ENCODE measurements around the gene OTOG.

DNA sequence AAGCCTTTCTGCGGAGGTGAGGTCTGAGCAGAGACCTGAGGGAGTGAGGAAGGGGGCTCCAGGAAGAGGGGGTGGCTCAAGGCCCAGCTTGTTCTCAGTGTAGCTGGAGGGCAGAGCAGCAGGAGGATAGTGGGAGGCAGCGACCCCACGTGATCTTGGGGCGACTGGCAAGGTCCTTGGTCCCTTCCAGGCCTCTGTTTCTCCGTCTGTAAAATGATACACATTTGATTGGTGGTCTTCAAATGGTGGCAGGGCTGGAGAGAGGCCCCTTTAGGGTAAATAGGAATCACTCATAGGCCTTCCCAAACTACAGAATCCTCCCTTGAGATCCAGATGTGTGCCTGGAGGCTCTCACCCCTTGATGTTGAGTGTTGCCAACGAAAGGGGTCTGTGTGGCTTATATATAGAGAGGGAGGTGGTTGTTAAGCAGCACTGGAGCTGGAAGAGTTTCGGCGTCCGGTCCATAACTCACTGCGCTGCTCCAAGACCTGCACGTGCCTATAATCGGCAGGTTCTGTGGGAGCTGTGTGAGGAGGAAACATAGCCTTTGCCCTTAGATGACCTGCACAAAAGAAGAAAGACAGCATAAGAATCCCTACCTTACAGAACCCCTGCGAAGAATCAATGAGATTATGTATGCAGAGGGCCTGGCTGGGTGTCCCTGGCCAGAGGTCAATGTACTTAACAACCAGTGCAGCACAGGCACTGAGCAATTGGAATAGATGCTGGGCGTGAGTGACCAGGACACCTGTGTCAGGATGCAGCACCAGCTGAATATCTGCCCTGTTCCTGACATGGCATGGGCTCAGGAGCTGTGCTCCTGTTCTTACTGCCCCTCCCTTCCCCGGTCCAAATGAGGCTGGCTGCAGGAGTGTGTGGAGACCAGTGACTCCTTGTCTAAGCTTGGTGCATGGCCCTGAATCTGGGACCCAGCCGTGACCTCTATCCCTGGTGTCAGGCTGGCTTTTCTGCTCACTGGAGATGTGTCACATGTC lies 28.7 kb downstream of the OTOG start:
- TF ChIP-seq, protein P1, sequence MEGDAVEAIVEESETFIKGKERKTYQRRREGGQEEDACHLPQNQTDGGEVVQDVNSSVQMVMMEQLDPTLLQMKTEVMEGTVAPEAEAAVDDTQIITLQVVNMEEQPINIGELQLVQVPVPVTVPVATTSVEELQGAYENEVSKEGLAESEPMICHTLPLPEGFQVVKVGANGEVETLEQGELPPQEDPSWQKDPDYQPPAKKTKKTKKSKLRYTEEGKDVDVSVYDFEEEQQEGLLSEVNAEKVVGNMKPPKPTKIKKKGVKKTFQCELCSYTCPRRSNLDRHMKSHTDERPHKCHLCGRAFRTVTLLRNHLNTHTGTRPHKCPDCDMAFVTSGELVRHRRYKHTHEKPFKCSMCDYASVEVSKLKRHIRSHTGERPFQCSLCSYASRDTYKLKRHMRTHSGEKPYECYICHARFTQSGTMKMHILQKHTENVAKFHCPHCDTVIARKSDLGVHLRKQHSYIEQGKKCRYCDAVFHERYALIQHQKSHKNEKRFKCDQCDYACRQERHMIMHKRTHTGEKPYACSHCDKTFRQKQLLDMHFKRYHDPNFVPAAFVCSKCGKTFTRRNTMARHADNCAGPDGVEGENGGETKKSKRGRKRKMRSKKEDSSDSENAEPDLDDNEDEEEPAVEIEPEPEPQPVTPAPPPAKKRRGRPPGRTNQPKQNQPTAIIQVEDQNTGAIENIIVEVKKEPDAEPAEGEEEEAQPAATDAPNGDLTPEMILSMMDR (IDR thresholded peaks at IDR 0.05): no peak
- no peak for TF ChIP-seq ZFX (IDR thresholded peaks at IDR 0.05; ENCODE audit: borderline replicate concordance)

Data from 22Rv1 (cell line).